BLaER1 (cell line): ENCODE results near the gene CELF3.
A peak's percentile ranks its signal among the peaks of the same experiment; 100 is the strongest.
"Not testable (repeated sequence)": the region's sequence is repeated elsewhere in the genome, so short reads cannot be mapped to it uniquely, and the experiment has no call there.

Experiments
- H3K27ac ChIP-seq: shearing (Covaris generic); formaldehyde crosslinking; 2 replicates; pipeline ENCODE4 v1.8.1; 2022
- H3K27me3 ChIP-seq: shearing (Covaris generic); formaldehyde crosslinking; 2 replicates; pipeline ENCODE4 v1.8.1; 2022
- H3K36me3 ChIP-seq: shearing (Covaris generic); formaldehyde crosslinking; 2 replicates; pipeline ENCODE4 v1.8.1; 2022
- H3K4me1 ChIP-seq: shearing (Covaris generic); formaldehyde crosslinking; 2 replicates; pipeline ENCODE4 v1.8.1; 2022
- H3K4me2 ChIP-seq: shearing (Covaris generic); formaldehyde crosslinking; 2 replicates; pipeline ENCODE4 v1.8.1; 2022
- H3K4me3 ChIP-seq: shearing (Covaris generic); formaldehyde crosslinking; 2 replicates; pipeline ENCODE4 v1.8.1; 2022
- H3K9ac ChIP-seq: shearing (Covaris generic); formaldehyde crosslinking; 2 replicates; pipeline ENCODE4 v1.8.1; 2022
- H3K9me3 ChIP-seq: shearing (Covaris generic); formaldehyde crosslinking; 2 replicates; pipeline ENCODE4 v1.8.1; 2022
- H4K20me1 ChIP-seq: shearing (Covaris generic); formaldehyde crosslinking; 2 replicates; pipeline ENCODE4 v1.8.1; 2022
- Cebpa-rat ChIP-seq: shearing (Covaris generic); IDR thresholded peaks from 2 replicates; pipeline ENCODE4 v1.8.1; 2022

CELF3 gene

DNA sequence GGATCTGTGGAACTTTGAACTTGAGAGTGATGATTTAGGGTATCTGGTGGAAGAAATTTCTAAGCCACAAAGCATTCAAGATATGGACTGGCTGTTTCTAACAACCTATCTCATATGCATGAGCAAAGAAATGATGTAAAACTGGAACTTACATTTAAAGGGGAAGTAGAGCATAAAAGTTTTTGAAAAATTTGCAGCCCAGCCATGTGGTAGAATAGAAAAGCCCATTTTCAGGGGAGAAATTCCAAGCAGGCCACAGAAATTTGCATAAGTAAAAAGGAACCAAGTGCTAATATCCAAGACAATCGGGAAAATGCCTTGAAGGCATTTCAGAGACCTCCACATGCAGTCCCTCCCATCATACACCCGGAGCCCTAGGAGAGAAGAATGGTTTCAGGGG lies 20.4 kb upstream of the CELF3 start:
- no peaks in the 10 kb centered on the region for H4K20me1 ChIP-seq
- no peak overlapping the region for H3K4me3 ChIP-seq
- no peaks in the 10 kb centered on the region for H3K36me3 ChIP-seq
- H3K27ac ChIP-seq, result no peak overlapping the region
- no peaks in the 10 kb centered on the region for H3K4me1 ChIP-seq
- H3K4me2 ChIP-seq, result no peak overlapping the region
- peaks cover 21% of the 10 kb centered on the region for H3K9me3 ChIP-seq
- TF ChIP-seq Cebpa-rat, result no peak
- no peak overlapping the region for H3K9ac ChIP-seq
- no peaks in the 10 kb centered on the region for H3K27me3 ChIP-seq

DNA sequence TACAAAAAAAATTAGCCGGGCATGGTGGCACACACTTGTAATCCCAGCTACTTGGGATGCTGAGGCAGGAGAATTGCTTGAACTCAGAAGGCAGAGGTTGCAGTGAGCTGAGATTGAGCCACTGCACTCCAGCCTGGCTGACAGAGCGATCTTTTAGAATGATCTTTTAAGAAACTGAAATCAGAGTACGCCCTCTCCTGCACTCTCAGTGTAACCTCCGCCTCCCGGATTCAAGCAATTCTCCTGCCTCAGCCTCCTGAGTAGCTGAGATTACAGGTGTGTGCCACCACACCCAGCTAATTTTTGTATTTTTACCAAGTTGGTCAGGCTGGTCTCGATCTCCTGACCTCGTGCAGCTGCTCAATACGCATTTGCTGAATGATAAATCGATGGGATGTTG lies 17.4 kb upstream of the CELF3 start:
- not testable (repeated sequence) for H3K9ac ChIP-seq, H3K4me2 ChIP-seq, H3K36me3 ChIP-seq, H4K20me1 ChIP-seq, H3K27me3 ChIP-seq, H3K4me3 ChIP-seq, H3K4me1 ChIP-seq, H3K27ac ChIP-seq
- H3K9me3 ChIP-seq, result peaks cover 21% of the 10 kb centered on the region

DNA sequence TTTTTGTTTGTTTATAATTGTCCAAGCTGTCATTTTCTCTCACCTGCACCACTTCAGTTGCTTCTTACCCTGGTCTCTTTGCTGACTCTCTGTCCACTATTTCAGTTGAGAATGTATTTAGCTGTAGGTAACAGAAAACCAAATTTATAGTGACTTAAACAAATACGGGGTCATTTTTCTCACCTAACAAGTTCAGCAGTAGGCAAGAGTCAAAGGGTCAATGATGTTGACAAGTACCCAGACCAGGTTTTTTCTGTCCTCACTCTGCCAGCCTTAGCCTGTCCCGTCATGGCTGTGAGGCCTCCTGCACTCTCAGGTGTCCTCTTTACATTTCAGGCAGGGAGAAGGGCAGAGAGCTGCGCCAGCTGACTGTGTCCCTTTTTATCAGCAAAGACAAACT lies 16.5 kb upstream of the CELF3 start:
- Histone ChIP-seq H3K9me3 (peaks cover 16% of the 10 kb centered on the region), H3K4me3 (no peak overlapping the region), H4K20me1 (no peaks in the 10 kb centered on the region), H3K27me3 (no peaks in the 10 kb centered on the region), H3K9ac (no peak overlapping the region), H3K4me2 (no peak overlapping the region), H3K27ac (no peak overlapping the region), H3K36me3 (no peaks in the 10 kb centered on the region), H3K4me1 (no peaks in the 10 kb centered on the region)
- no peak for TF ChIP-seq Cebpa-rat

DNA sequence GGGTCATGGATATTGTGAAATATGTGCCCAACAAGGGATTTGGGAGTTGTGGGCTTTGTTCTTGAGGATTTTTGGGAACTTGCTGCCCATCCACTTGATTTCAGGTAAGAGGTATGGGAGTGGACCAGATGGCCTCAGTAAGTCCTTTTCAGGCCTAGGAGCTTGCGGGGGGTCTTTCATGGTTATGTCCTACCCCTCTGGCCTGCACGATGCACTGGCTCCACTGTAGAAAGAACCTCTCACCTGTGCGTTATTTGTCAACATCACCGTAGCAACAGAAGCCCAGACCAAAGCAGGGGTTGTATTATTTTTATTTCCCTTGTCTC lies 13.3 kb upstream of the CELF3 start:
- TF ChIP-seq Cebpa-rat, result no peak
- Histone ChIP-seq H3K36me3 (no peaks in the 10 kb centered on the region), H3K27me3 (no peaks in the 10 kb centered on the region), H3K4me3 (no peak overlapping the region), H3K9ac (no peak overlapping the region), H3K27ac (no peak overlapping the region), H3K4me2 (no peak overlapping the region), H3K9me3 (no peaks in the 10 kb centered on the region), H3K4me1 (no peaks in the 10 kb centered on the region), H4K20me1 (no peaks in the 10 kb centered on the region)

DNA sequence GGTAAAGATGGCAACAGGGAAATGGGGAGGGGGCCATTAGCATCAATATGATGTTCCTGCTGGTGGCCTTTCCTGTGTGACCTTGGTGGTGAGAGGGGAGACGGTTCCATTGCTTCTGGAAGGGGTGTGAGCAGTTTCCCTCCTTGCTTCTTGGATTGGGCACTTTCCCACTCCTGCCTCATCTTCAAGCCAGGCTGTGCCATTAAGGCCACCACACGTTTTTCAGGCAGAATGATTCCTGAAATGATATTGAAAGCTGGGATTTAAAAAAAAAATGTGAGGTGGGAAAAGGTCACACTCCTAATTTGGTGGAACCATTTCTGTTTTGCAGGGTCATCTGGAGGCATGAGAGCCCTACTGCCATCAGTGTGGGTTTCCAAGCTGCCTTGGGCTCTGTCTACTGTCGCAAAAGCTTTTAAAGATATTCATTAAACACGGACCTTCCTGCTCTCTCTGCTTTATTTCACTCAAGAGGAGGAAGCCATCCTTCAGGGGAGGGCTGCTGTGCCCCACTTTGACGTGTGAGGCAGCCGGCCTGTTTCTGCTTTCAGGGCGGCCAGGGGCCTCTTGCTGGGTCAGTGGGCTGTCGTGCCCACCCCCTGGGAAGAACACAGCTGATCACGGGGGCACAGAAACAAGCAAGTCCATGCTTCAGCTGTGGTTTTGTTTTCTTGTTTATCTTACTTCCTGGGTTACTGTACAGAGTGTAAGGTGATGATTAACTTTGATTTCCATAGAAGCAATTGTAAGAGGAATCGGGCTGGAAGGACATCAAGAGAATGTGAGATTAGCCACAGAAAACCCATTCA lies 12.8 kb upstream of the CELF3 start:
- Histone ChIP-seq H3K4me3 (no peak overlapping the region), H4K20me1 (no peaks in the 10 kb centered on the region), H3K27me3 (no peaks in the 10 kb centered on the region), H3K4me2 (no peak overlapping the region), H3K27ac (no peak overlapping the region), H3K36me3 (no peaks in the 10 kb centered on the region), H3K9ac (no peak overlapping the region), H3K4me1 (no peaks in the 10 kb centered on the region), H3K9me3 (no peaks in the 10 kb centered on the region)
- no peak for TF ChIP-seq Cebpa-rat

DNA sequence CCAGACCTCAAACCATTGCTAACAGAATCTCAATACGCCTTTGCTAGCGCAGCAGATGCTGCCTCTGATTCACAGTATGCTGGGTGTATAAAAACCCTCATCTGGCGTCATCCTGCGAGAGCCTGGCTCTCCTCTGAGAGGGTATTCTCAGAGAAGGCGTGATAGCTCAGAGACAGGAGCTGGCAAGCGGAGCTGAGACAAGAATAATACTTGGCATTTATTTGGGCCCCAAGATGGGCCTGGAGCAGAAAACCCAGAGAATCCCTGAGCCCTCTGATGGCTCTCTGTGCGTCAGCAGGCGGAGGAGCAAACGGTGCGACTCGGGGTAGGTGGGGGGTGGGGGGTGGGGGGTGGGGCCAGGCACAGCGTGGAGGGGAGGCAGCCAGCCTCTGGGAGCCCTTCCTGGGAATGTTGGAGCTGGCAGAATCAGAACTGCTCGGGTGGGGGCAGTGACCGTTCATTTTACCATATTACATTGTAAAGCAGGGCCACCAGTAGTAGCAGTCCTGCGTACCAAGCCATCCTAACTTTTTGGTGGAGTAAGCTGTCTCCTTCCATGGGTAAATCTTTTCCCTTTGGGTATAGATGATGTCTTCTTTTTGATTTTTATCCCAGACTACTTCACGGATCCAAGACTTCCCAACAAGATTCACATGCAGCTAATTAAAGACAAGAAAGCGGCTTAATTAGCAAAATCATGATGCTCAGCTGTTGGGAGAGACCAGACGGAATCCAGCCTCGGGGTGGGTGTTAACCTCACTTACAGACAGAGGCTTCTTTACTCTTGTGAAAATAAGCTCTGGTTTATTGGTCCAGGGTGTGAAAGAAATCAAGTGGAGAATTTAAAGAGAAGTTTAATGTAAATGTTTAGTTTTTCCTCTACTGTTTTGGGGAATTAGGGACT lies 11.8 kb upstream of the CELF3 start:
- H4K20me1 ChIP-seq, result no peaks in the 10 kb centered on the region
- no peaks in the 10 kb centered on the region for H3K27me3 ChIP-seq
- H3K4me2 ChIP-seq, result no peak overlapping the region
- no peaks in the 10 kb centered on the region for H3K4me1 ChIP-seq
- no peak overlapping the region for H3K9ac ChIP-seq
- TF ChIP-seq Cebpa-rat, result no peak
- no peaks in the 10 kb centered on the region for H3K36me3 ChIP-seq
- H3K27ac ChIP-seq, result no peak overlapping the region
- no peak overlapping the region for H3K4me3 ChIP-seq
- H3K9me3 ChIP-seq, result no peaks in the 10 kb centered on the region

DNA sequence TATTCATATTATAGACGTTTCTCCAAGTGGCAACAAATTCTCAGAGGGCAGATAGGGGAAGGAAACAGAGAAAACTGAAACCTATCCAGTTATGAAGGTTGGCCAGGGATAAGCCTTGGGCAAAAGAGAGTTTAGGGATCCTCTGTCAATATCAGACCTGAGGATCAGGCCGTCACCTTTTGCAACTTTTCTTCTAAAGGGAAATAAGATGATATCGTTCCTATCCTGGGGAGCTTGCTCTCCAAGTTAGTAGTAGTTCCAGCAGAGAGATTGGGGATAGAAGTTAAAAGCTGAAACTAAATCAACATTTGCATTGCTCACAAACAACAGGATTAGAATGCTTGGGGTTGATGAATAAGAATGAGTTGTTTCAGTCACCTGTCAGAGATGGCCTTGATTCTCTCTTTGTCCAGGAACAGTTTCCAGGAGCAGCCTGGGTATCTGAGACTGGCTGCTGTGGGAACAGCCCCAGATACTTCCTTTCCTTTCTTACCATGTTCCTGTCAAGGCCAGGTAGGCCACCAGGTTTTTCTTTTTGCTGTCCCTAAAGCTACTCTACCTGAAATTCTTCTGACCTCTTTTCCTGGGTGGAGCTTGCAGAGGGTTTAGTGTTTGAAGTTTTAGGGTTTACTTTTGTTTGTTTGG lies 7.2 kb upstream of the CELF3 start:
- Histone ChIP-seq H3K27ac (no peak overlapping the region), H4K20me1 (no peaks in the 10 kb centered on the region), H3K36me3 (no peaks in the 10 kb centered on the region), H3K9me3 (no peaks in the 10 kb centered on the region), H3K4me2 (no peak overlapping the region), H3K4me1 (peaks cover 20% of the 10 kb centered on the region), H3K9ac (no peak overlapping the region), H3K27me3 (peaks cover 35% of the 10 kb centered on the region), H3K4me3 (no peak overlapping the region)
- no peak for TF ChIP-seq Cebpa-rat

DNA sequence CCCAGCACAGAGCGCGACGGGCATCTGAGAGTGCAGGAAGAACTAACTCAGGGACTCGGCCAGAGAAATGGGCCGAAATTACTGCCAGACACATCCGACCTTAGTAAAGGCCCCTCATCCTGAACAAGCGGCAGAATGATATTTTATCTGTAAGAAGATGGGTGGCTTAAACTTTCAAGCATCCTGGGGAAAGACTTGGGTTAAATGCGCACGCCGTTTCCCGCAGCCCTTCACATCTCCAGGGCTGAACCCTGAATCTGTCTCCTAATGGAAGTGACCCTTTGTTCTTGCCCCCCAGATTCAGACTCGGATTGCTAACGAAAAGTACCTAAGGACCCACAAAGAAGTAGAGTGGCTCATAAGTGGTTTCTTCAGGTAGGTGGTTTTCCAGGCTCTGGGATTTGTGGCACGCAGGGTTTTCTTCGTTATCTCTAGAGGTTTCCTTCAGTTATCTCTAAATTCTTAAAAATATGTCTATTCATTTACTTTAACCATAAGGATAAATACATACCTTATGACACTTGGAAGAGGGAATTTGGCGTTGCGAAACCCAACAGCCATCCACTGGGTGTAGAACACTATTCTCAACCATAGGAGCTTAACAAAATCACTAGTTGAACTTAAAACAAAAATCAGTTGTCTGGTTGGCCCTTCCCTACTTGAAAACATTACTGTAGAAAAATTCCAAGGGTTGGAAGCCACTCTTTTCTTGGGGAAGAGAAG lies 5.3 kb upstream of the CELF3 start:
- Histone ChIP-seq H4K20me1 (no peaks in the 10 kb centered on the region), H3K27me3 (peaks cover 54% of the 10 kb centered on the region), H3K27ac (no peak overlapping the region), H3K9ac (no peak overlapping the region), H3K4me3 (peak overlapping the region; percentile 56), H3K4me2 (peak overlapping the region; percentile 93), H3K9me3 (no peaks in the 10 kb centered on the region), H3K36me3 (no peaks in the 10 kb centered on the region), H3K4me1 (peaks cover 33% of the 10 kb centered on the region)
- TF ChIP-seq Cebpa-rat, result no peak

DNA sequence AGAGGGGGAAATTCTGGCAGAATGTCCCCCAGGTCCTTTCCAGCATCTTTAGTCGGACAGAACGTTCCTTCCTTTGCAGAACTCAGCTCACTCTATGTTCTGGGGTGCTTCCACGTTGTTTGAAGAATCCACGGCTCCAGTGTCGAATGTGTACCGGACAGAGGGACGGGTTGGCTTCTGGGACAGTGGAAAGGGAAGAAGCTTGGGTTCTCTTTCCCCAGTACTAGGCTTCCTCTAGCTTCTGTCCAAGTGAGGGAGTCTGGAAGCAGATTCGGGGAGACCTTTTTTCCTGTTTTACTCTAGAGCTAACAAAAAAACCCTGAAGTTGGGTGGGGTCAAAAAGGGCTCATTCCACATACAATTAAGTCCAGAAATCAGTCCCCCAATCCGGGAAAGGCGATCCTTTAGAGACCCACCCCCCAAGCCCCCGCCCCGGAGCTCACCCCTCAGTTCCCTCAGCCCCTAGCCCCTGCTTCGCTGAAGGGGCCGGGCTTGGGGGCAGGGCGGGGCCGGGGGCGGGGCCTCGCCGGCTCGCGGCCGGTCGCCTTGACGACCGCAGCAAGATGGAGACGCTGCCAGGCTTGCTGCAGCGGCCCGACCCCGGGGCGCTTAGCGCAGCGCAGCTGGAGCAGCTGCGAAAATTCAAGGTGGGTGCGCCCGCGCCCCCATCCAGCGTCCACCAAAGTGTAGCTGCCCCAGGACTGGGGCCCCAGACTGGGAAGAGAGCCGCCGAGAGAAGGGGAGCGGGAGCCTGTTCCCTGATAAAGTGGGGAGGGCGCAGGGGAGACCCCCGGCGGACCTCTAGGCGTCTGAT lies 4.6 kb upstream of the CELF3 start, which contains the start of gene RIIAD1:
Gene RIIAD1, plus strand, starts transcription at position 549 of the 814 bp plus-strand sequence. Its CDS starts 15 bp downstream, at position 564.
- no peaks in the 10 kb centered on the region for H4K20me1 ChIP-seq
- peaks cover 60% of the 10 kb centered on the region for H3K27me3 ChIP-seq
- peak within 1 kb of the TSS; percentile 56 for H3K4me3 ChIP-seq
- peaks cover 36% of the 10 kb centered on the region for H3K4me1 ChIP-seq
- H3K9me3 ChIP-seq, result no peaks in the 10 kb centered on the region
- no peaks in the 10 kb centered on the region for H3K36me3 ChIP-seq
- H3K9ac ChIP-seq, result no peak within 1 kb of the TSS
- H3K4me2 ChIP-seq, result peak within 1 kb of the TSS; percentile 93
- no peak within 1 kb of the TSS for H3K27ac ChIP-seq
- no peak for TF ChIP-seq Cebpa-rat
